ENCODE measurements around the gene SMYD3. TPM values are rescaled to one million over a fixed set of nuclear protein-coding genes. Genes with fewer than 3 reads are reported as not detected.

The SMYD3 gene
- total RNA-seq, 4 donors from 2014 or later, result 8.4 to 25.7 (median 14.4) TPM

- WGBS, 2 donors, result 97% methylated on average over 18 to 21 of the region's 29 CpGs
- intact Hi-C loops (cut with DNase I; ENCODE audit: low total_unique reads), result no loop called here
- no peak overlapping the region for H3K4me3 ChIP-seq (ENCODE audit: low read depth, poor library complexity, severe bottlenecking)
- TF ChIP-seq POLR2A (IDR thresholded peaks at IDR 0.05), result no peak
- TF ChIP-seq, protein P1, sequence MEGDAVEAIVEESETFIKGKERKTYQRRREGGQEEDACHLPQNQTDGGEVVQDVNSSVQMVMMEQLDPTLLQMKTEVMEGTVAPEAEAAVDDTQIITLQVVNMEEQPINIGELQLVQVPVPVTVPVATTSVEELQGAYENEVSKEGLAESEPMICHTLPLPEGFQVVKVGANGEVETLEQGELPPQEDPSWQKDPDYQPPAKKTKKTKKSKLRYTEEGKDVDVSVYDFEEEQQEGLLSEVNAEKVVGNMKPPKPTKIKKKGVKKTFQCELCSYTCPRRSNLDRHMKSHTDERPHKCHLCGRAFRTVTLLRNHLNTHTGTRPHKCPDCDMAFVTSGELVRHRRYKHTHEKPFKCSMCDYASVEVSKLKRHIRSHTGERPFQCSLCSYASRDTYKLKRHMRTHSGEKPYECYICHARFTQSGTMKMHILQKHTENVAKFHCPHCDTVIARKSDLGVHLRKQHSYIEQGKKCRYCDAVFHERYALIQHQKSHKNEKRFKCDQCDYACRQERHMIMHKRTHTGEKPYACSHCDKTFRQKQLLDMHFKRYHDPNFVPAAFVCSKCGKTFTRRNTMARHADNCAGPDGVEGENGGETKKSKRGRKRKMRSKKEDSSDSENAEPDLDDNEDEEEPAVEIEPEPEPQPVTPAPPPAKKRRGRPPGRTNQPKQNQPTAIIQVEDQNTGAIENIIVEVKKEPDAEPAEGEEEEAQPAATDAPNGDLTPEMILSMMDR (IDR thresholded peaks at IDR 0.05), result no peak
- no peak for DNase-seq (ENCODE audit: low spot score in 2 of 2)
These were observed 359.3 kb downstream of the SMYD3 start for GRCh38 chr1:246147524-246148461.

DNA sequence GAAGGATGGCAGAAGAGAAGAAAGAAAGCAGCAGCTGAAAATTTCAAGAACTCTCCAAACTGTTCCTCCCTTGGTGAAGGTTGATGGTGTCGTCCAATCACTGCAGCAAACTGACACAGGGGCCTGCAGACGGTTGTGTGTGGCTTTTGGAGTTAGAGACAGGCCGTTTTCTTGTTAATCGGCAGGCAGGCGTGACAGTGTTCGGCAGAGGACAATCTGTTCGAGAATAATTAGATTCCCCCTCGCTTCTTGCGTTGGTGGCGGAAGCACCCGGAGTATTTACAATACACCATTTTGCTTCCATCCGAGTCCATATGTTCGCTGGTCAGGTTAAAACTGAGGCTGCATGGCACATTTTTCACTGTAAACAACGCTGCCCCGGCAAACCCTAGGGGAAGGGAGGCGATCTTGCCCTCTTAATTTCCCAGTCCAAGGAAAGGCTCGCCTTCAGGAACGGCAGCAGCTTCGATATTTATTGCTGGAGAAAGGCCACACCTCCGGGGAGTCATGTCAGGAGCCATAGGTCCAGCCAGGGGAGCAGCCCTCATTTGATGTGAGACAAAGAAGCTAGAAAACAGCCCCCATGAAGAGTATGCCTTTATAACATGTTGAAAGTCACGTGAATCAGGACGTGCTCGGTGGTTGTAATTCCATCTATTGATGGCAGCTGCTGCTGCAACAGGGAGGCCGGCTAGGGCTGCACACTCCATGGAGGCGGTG is 360.1 kb downstream of the SMYD3 start:
- TF ChIP-seq, protein P1 (IDR thresholded peaks at IDR 0.05), result no peak
- no peak for TF ChIP-seq POLR2A (IDR thresholded peaks at IDR 0.05)
- no peak for DNase-seq (ENCODE audit: low spot score in 2 of 2)
- intact Hi-C loops (cut with DNase I; ENCODE audit: low total_unique reads), result no loop called here
- no peak overlapping the region for H3K4me3 ChIP-seq (ENCODE audit: low read depth, poor library complexity, severe bottlenecking)
- 94 to 96% methylated on average over 25 of the region's 25 CpGs for whole genome bisulfite sequencing, 2 donors

- TF ChIP-seq, protein P1 (IDR thresholded peaks at IDR 0.05), result no peak
- TF ChIP-seq POLR2A (IDR thresholded peaks at IDR 0.05), result no peak
- DNase-seq (ENCODE audit: low spot score in 2 of 2), result no peak
- no peak overlapping the region for H3K4me3 ChIP-seq (ENCODE audit: low read depth, poor library complexity, severe bottlenecking)
- intact Hi-C loops (cut with DNase I; ENCODE audit: low total_unique reads), result no loop called here
- 92 to 93% methylated on average over 4 of the region's 4 CpGs for WGBS, 2 donors
These were observed 361.2 kb downstream of the SMYD3 start for GRCh38 chr1:246145900-246146299.

DNA sequence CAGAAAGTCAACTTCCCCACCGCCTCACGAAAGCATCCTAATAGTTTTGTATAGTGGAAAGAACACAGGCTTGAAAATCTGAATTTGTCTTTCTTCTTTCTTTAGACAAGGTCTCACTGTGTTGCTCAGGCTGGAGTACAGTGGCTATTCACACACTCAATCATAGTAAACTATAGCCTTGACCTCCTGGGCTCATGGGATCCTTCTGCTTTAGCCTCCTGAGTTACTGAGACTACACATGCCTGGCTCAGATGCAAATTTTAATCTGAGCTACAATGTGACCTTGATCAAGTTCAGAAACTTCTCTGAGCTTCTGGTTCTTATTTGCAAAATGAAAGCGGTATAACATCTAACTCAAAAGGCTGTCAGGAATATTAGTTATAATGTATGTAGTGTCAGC is 362.1 kb downstream of the SMYD3 start:
- TF ChIP-seq, protein P1 (IDR thresholded peaks at IDR 0.05), result no peak
- TF ChIP-seq POLR2A (IDR thresholded peaks at IDR 0.05), result no peak
- no peak overlapping the region for H3K4me3 ChIP-seq (ENCODE audit: low read depth, poor library complexity, severe bottlenecking)
- no peak for DNase-seq (ENCODE audit: low spot score in 2 of 2)
- intact Hi-C loops (cut with DNase I; ENCODE audit: low total_unique reads), result no loop called here
- WGBS, 2 donors, result 95 to 97% methylated on average over 3 of the region's 3 CpGs

- DNase-seq (ENCODE audit: low spot score in 2 of 2), result no peak
- 67 to 82% methylated on average over 10 of the region's 10 CpGs for WGBS, 2 donors
- no peak overlapping the region for H3K4me3 ChIP-seq (ENCODE audit: low read depth, poor library complexity, severe bottlenecking)
- no peak for TF ChIP-seq POLR2A (IDR thresholded peaks at IDR 0.05)
- TF ChIP-seq, protein P1 (IDR thresholded peaks at IDR 0.05), result no peak
- intact Hi-C loops (cut with DNase I; ENCODE audit: low total_unique reads), result no loop called here
These were observed 364.7 kb downstream of the SMYD3 start for GRCh38 chr1:246142320-246142893.
